HUES48 (cell line): ENCODE data around the gene ASF1A.
A peak's percentile ranks its signal among the peaks of the same experiment; 100 is the strongest.

ENCODE experiments used
- H3K27ac ChIP-seq: one replicate; pipeline ENCODE4 v1.7.0; 2013; ENCODE audit warnings: low read depth, low read length, inconsistent platforms
- H3K27me3 ChIP-seq: 2 replicates; pipeline ENCODE4 v1.6.1; 2013; ENCODE audit warnings: mild to moderate bottlenecking, low read length; ENCODE audit not compliant: control insufficient read depth, insufficient read depth
- H3K36me3 ChIP-seq: 2 replicates; pipeline ENCODE4 v1.6.1; 2013; ENCODE audit warnings: low read length; ENCODE audit not compliant: control insufficient read depth, insufficient read depth
- H3K4me1 ChIP-seq: 2 replicates; pipeline ENCODE4 v1.6.1; 2013; ENCODE audit warnings: mild to moderate bottlenecking, low read length; ENCODE audit not compliant: control insufficient read depth, insufficient read depth
- H3K4me3 ChIP-seq: 2 replicates; pipeline ENCODE4 v1.5.1; 2013; ENCODE audit warnings: mild to moderate bottlenecking, low read depth, low read length
- H3K9ac ChIP-seq: 2 replicates; pipeline ENCODE4 v1.6.1; 2013; ENCODE audit warnings: mild to moderate bottlenecking, low read depth, low read length, moderate library complexity
- H3K9me3 ChIP-seq: 2 replicates; pipeline ENCODE4 v1.6.1; 2013; ENCODE audit warnings: low read length; ENCODE audit not compliant: control insufficient read depth, insufficient read depth

Gene ASF1A

GRCh38 chr6:118881440-118882313, 12.3 kb upstream of the ASF1A start:
- Histone ChIP-seq H3K27me3 (no peaks in the 10 kb centered on the region), H3K27ac (no peak overlapping the region), H3K9ac (no peak overlapping the region), H3K36me3 (no peaks in the 10 kb centered on the region), H3K9me3 (no peaks in the 10 kb centered on the region), H3K4me1 (peaks cover 13% of the 10 kb centered on the region), H3K4me3 (no peak overlapping the region)

GRCh38 chr6:118882314-118882905, 11.5 kb upstream of the ASF1A start:
- Histone ChIP-seq H3K27me3 (no peaks in the 10 kb centered on the region), H3K4me3 (no peak overlapping the region), H3K9me3 (no peaks in the 10 kb centered on the region), H3K4me1 (peaks cover 13% of the 10 kb centered on the region), H3K27ac (no peak overlapping the region), H3K9ac (no peak overlapping the region), H3K36me3 (no peaks in the 10 kb centered on the region)

- H3K9me3 ChIP-seq = no peaks in the 10 kb centered on the region
Observed at GRCh38 chr6:118886641-118887040, 7.3 kb upstream of the ASF1A start.

GRCh38 chr6:118889163-118889562, 4.8 kb upstream of the ASF1A start:
- peaks cover 13% of the 10 kb centered on the region for H3K4me1 ChIP-seq

More at GRCh38 chr6:118886641-118887040, 7.3 kb upstream of the ASF1A start:
- Histone ChIP-seq H3K27ac (no peak overlapping the region), H3K4me1 (peaks cover 15% of the 10 kb centered on the region), H3K9ac (no peak overlapping the region), H3K27me3 (no peaks in the 10 kb centered on the region), H3K36me3 (no peaks in the 10 kb centered on the region), H3K4me3 (no peak overlapping the region)

GRCh38 chr6:118890997-118891790, 2.8 kb upstream of the ASF1A start:
- H3K9ac ChIP-seq = no peak overlapping the region
- no peaks in the 10 kb centered on the region for H3K9me3 ChIP-seq
- no peaks in the 10 kb centered on the region for H3K27me3 ChIP-seq
- H3K4me1 ChIP-seq = peaks cover 16% of the 10 kb centered on the region
- H3K27ac ChIP-seq = no peak overlapping the region
- no peak overlapping the region for H3K4me3 ChIP-seq
- H3K36me3 ChIP-seq = no peaks in the 10 kb centered on the region

More at GRCh38 chr6:118889163-118889562, 4.8 kb upstream of the ASF1A start:
- H3K27ac ChIP-seq = no peak overlapping the region
- H3K9ac ChIP-seq = no peak overlapping the region
- no peaks in the 10 kb centered on the region for H3K27me3 ChIP-seq
- no peak overlapping the region for H3K4me3 ChIP-seq
- H3K9me3 ChIP-seq = no peaks in the 10 kb centered on the region
- no peaks in the 10 kb centered on the region for H3K36me3 ChIP-seq

GRCh38 chr6:118892355-118892991, 1.5 kb upstream of the ASF1A start:
- peak overlapping the region; percentile 80 for H3K27ac ChIP-seq
- no peaks in the 10 kb centered on the region for H3K36me3 ChIP-seq
- H3K9me3 ChIP-seq = no peaks in the 10 kb centered on the region
- H3K9ac ChIP-seq = peak overlapping the region; percentile 85
- H3K4me1 ChIP-seq = peaks cover 18% of the 10 kb centered on the region
- no peaks in the 10 kb centered on the region for H3K27me3 ChIP-seq
- peak overlapping the region; percentile 94 for H3K4me3 ChIP-seq

GRCh38 chr6:118893064-118893806, 717 bp upstream of the ASF1A start:
- no peaks in the 10 kb centered on the region for H3K9me3 ChIP-seq
- H3K27me3 ChIP-seq = no peaks in the 10 kb centered on the region
- peaks cover 21% of the 10 kb centered on the region for H3K4me1 ChIP-seq
- H3K27ac ChIP-seq = peak overlapping the region; percentile 80
- peak overlapping the region; percentile 85 for H3K9ac ChIP-seq
- H3K4me3 ChIP-seq = peak overlapping the region; percentile 94
- H3K36me3 ChIP-seq = no peaks in the 10 kb centered on the region

GRCh38 chr6:118894425-118895260, 691 bp downstream of the ASF1A start:
- Histone ChIP-seq H3K4me3 (peak overlapping the region; percentile 94), H3K27ac (peak overlapping the region; percentile 93), H3K27me3 (no peaks in the 10 kb centered on the region), H3K36me3 (peaks cover 9% of the 10 kb centered on the region), H3K4me1 (peaks cover 29% of the 10 kb centered on the region), H3K9me3 (no peaks in the 10 kb centered on the region), H3K9ac (peak overlapping the region; percentile 88)

GRCh38 chr6:118895261-118895560, 1.3 kb downstream of the ASF1A start:
- H3K4me1 ChIP-seq = peaks cover 32% of the 10 kb centered on the region

More at GRCh38 chr6:118895261-118895560, 1.3 kb downstream of the ASF1A start:
- no peaks in the 10 kb centered on the region for H3K27me3 ChIP-seq
- H3K36me3 ChIP-seq = peaks cover 14% of the 10 kb centered on the region
- H3K4me3 ChIP-seq = peak overlapping the region; percentile 94
- no peaks in the 10 kb centered on the region for H3K9me3 ChIP-seq
- peak overlapping the region; percentile 93 for H3K27ac ChIP-seq
- peak overlapping the region; percentile 88 for H3K9ac ChIP-seq
